Measurements from ENCODE around the gene LRMDA.

GRCh38 chr10:75386128-75386527 is 45.3 kb upstream of the LRMDA start:
- TF ChIP-seq MAFK (IDR thresholded peaks at IDR 0.05; ENCODE audit: low read depth, low read length) (no peak), RFX5 (IDR thresholded peaks at IDR 0.05; ENCODE audit: low read depth, low read length) (no peak), POLR2A (IDR thresholded peaks at IDR 0.05; ENCODE audit: low read depth, low read length) (no peak), MAZ (IDR thresholded peaks at IDR 0.05; ENCODE audit: borderline replicate concordance, low read depth, low read length) (no peak), USF2 (IDR thresholded peaks at IDR 0.05; ENCODE audit: low read depth, low read length) (no peak), CHD1 (IDR thresholded peaks at IDR 0.05; ENCODE audit: low read depth, low read length) (no peak), RCOR1 (IDR thresholded peaks at IDR 0.05; ENCODE audit: insufficient replicate concordance, low read length) (no peak), SMC3 (IDR thresholded peaks at IDR 0.05; ENCODE audit: low read depth, low read length) (no peak)
- TF ChIP-seq, protein P1, sequence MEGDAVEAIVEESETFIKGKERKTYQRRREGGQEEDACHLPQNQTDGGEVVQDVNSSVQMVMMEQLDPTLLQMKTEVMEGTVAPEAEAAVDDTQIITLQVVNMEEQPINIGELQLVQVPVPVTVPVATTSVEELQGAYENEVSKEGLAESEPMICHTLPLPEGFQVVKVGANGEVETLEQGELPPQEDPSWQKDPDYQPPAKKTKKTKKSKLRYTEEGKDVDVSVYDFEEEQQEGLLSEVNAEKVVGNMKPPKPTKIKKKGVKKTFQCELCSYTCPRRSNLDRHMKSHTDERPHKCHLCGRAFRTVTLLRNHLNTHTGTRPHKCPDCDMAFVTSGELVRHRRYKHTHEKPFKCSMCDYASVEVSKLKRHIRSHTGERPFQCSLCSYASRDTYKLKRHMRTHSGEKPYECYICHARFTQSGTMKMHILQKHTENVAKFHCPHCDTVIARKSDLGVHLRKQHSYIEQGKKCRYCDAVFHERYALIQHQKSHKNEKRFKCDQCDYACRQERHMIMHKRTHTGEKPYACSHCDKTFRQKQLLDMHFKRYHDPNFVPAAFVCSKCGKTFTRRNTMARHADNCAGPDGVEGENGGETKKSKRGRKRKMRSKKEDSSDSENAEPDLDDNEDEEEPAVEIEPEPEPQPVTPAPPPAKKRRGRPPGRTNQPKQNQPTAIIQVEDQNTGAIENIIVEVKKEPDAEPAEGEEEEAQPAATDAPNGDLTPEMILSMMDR (conservative IDR thresholded peaks at IDR 0.05; ENCODE audit: low read depth, low read length): no peak

All from IMR-90 (cell line).